GM19035 (cell line): ENCODE data around the gene OR1D5.
"Not testable (repeated sequence)": the region's sequence is repeated elsewhere in the genome, so short reads cannot be mapped to it uniquely, and the experiment has no call there.

Experiments used
- ATAC-seq: cut with Tn5 transposase; IDR thresholded peaks from one replicate; pipeline ENCODE4 v1.9.1; 2021; ENCODE audit not compliant: unreplicated experiment

Gene OR1D5

GRCh38 chr17:3032258-3033247, 30.9 kb downstream of the OR1D5 start:
- no peak for ATAC-seq

GRCh38 chr17:3030852-3031470, 32.4 kb downstream of the OR1D5 start:
- ATAC-seq, result not testable (repeated sequence)

- no peak for ATAC-seq
Measured at GRCh38 chr17:3030096-3030495, 33.3 kb downstream of the OR1D5 start.

DNA sequence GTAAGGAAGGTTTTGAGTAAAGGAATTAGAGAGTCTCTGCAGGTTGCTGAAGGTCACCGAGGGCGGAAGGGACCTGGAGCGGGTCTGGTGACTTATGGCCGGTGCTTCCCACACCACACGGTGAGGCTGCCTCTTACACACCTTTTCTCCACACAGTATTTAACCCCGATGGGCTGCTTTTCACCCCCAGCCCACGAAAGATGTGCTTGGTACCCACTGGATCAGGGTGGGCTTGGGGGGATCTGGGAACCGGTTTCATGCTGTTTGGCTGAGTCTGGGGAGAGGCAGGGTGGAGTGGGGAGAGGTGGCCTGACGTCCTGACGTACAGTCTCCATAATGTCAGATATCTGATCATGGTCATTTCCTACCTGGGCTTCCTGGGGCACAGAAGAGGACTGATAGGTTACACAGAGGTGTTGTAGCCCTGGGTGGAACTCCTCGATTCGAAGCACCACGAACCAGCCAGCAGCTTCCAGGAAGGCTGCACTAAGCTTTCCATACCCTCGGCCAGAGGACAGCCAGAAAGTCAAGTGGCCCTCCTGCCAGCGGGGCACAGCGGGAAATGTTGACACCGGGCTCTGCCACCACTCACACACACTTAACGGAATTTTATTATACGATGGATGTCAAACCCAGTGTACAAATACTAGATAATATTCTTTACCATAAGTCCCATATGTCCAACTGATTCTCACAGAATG, 34.0 kb downstream of the OR1D5 start:
- no peak for ATAC-seq

DNA sequence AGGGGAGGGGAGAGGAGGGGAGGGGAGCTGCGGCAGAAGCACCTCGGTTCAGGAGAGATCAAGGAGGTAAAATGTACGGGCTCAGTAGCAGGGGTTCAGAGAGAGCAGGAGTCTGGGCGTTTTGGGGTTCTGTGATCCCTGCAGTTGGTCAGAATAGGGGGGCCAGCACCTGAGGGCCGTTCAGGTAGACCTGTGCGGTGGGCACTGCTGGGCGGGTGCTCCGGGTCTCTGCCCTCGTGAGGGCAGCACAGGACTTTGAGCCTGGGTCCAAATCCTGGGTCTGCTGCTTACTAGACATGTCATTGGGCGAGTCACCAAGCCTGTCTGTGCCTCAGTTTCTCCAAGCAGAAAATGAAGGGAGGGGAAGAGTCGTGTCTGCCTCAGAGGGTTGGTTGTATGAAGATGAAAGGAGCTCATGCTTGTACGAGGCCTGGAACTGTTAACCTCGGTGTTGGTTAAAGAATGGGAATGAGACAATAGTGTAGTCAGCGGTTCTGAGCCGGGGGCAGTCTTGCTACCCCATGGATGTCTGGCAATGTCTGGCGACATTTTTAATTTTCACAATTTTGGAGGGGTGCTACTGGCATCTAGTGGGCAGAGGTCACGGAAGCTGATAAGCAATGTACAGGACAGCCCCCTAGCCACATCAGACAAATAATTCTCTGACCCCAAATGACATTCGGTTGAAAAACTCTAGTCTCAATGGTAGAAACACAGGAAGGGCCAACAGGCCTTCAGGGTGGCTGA, 35.4 kb downstream of the OR1D5 start:
- no peak for ATAC-seq

- no peak for ATAC-seq
Measured at GRCh38 chr17:3026856-3027751, 36.3 kb downstream of the OR1D5 start.

- no peak for ATAC-seq
Measured at GRCh38 chr17:3026125-3026855, 37.1 kb downstream of the OR1D5 start.

DNA sequence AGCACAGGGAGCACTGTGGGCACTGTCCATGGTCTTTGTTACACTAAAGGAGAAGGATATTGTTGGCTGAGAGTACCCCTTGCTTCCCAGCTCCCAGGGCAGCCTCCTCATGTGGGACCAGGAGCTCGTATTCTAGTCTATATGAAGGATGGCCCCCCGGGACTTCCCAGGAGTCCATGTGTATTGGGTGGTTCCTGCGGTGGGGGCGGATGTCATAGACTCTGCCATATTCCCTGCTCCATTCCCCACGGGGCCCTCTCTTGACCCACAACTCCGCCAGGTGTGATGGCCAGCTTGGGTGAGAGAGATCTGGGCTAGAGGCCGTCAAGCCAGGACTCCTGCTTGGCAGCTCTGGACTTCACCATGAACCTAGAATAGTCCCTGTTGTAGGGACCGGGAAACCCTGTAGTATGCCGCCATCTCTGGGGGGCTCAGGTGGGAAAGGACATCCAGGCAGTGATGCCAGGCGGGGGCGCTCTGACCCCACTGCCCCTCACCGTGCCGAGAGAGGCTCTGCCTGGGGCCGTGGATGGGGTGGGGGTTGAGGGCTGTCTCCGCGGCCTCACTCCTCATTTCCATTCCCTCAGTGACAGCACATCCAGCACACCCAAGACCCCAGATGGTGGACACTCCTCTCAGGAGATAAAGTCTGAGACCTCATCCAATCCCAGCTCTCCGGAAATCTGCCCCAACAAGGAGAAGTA, 37.8 kb downstream of the OR1D5 start:
- no peak for ATAC-seq

GRCh38 chr17:3024346-3024745, 39.1 kb downstream of the OR1D5 start:
- ATAC-seq, result no peak

DNA sequence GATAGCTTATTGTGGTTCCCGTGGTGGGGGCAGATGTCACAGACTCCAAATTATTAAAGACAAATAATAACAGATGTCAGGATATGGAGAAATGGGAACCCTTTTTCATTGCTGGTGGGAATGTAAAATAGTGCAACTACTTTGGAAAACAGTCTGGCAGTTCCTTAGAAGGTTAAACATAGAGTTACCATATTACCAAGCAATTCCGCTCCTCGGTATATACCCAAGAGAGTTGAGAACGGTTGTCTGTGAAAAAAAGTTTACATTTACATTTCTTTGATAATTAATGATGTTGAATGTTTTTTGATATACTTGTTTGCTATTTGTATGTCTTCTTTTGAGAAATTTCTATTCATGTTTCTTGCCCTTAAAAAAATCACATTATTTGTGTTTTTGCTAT, 41.2 kb downstream of the OR1D5 start:
- ATAC-seq, result no peak

DNA sequence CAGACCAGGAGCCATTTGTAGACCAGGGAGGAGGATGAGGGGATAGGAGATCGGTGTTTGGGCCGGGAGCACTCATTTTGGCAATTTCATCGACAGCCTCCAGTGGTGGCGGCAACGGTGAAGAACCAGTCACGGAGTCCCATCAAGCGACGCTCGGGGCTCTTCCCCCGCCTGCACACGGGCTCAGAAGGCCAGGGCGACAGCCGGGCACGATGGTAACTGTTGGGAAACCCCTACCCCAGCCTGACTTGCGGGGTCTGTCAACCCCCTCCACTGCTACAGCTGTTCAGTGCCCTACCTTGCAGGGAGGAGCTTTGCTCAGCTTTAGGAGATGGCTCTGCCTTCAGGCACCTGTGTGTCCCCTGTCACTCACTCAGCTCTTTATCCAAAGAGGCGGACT, 43.0 kb downstream of the OR1D5 start:
- ATAC-seq, result no peak

DNA sequence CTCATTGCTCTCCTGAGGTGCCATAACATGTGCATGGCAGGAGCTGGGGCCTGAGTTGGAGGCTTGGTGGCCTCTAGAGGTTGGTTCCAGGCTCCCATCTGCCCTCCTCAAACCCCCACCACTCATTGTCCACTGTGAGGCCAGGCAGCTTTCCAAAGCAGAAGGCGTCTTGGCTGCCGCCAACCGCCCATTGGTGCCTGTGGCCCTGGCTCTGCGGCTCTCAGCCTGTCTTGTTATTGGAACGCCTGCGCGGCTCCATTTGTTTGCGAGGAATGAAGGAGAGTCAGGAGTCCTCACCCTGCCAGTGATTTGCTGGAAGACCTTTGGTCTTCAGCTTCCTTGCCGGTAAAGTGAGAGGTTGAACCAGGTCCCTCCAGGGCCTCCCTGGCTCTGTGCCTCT, 43.6 kb downstream of the OR1D5 start:
- no peak for ATAC-seq

DNA sequence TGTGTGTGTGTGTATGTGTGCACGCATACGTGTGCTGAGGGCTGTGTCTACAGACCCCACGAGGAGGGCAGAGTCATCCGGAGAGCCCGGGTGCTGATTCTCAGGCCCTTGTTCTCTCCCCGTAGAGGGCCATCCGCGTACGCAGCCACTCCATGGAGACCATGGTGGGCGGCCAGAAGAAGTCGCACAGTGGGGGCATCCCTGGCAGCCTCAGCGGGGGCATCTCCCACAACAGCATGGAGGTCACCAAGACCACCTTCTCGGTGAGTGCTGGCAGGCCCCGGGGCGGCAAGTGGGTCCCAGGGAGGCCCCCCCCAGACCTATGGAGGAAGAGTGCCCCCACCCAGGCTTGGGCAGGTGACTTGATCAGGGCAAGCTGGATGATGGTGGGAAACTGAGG, 45.5 kb downstream of the OR1D5 start:
- ATAC-seq, result no peak

GRCh38 chr17:3015890-3016289, 47.5 kb downstream of the OR1D5 start:
- ATAC-seq, result no peak

DNA sequence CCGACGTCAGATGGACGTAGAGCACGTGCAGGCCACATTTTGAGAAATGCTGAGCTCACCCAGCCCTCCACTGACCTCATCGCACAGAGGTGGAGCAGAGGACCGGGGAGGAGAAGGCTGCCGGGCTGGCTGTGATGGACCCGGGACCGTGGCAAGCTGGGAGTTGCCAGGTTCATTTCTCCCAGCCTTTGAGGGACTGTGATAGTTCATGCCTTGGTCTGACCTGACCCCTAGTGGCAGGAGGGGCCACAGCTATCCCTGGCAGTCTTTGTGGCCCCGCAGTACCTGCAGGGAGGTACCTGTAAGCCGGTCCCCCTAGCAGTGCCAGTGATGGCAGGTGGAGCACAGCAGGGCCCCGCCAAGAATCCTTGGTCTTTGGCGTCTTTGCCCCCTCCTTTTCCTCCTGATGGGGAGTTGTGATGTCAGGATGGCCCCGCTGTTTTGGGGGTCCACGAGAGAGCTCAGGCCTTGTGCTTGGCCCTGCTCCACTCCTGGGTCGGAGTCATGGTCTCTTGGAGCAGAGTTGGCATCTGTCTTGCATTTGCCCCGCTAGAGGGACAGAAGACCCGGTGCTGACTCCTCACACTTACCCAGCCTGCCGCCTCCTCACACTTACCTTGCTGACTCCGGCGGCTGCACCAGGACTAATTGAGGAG, 50.4 kb downstream of the OR1D5 start:
- no peak for ATAC-seq
